Vagina (tissue), 2 donors: ENCODE results near the gene HPDL.

Experiments used
- POLR2A ChIP-seq, 2 donors: fragments of 450-650 bp; IDR thresholded peaks; one replicate each; pipeline ENCODE4 v1.6.1; 2017; ENCODE audit warnings: antibody characterized with exemption in 2 of 2, mild to moderate bottlenecking in 2 of 2, moderate library complexity in 2 of 2
- TF ChIP-seq, protein P1 (sequence below), 3 experiments: fragments of 450-650 bp in 2 of 3; fragments of 200-600 bp in 1 of 3; sonication (generic) in 1 of 3; IDR thresholded peaks; one replicate each; pipeline ENCODE4 v1.5.1; 2017 to 2019; ENCODE audit warnings: antibody characterized with exemption in 3 of 3, mild to moderate bottlenecking in 2 of 3, moderate library complexity in 2 of 3

DNA sequence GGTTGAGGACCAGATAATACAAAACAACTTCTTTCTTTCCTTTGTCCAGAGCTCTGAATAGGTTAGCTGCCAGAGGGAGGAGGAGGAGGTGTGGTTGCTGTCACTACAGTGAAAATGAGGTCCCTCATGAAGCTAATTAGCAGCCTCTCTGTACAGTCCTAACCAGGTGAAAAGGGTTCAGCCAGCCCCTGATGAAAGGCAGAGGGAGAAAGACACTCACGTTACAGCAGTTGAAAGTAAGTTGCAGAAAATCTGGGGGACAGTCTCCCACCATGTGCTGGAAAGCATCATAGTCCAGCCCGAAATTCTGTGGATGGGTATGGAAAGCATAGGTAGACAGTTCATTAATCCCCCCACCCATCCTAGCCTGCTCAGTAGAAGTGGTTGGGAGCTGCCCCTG is 19.8 kb downstream of the HPDL start:
- no peak for TF ChIP-seq POLR2A (IDR thresholded peaks at IDR 0.05)
- TF ChIP-seq, protein P1, sequence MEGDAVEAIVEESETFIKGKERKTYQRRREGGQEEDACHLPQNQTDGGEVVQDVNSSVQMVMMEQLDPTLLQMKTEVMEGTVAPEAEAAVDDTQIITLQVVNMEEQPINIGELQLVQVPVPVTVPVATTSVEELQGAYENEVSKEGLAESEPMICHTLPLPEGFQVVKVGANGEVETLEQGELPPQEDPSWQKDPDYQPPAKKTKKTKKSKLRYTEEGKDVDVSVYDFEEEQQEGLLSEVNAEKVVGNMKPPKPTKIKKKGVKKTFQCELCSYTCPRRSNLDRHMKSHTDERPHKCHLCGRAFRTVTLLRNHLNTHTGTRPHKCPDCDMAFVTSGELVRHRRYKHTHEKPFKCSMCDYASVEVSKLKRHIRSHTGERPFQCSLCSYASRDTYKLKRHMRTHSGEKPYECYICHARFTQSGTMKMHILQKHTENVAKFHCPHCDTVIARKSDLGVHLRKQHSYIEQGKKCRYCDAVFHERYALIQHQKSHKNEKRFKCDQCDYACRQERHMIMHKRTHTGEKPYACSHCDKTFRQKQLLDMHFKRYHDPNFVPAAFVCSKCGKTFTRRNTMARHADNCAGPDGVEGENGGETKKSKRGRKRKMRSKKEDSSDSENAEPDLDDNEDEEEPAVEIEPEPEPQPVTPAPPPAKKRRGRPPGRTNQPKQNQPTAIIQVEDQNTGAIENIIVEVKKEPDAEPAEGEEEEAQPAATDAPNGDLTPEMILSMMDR (IDR thresholded peaks at IDR 0.05) = no peak
